Fibroblast of pulmonary artery (primary cell): Measurements from ENCODE around the gene SLC22A23.

Experiments used
- DNase-seq: peaks from one replicate; pipeline ENCODE4 v3.0.0-alpha.2; 2010; ENCODE audit warnings: low read depth
- H3K4me3 ChIP-seq: replicated peaks from 2 replicates; pipeline ENCODE4 v1.5.1; 2011; ENCODE audit warnings: low read depth, mild to moderate bottlenecking, control low read depth, low read length, moderate library complexity
- CTCF ChIP-seq: IDR thresholded peaks from 2 replicates; pipeline ENCODE4 v1.5.1; 2011; ENCODE audit warnings: mild to moderate bottlenecking, control low read depth, low read length, inconsistent platforms; ENCODE audit errors: missing control alignments

SLC22A23 gene

GRCh38 chr6:3272911-3273547 is 183.8 kb downstream of the SLC22A23 start:
- H3K4me3 ChIP-seq = no peak overlapping the region
- no peak for TF ChIP-seq CTCF
- DNase-seq = no peak

GRCh38 chr6:3271756-3272155 is 185.1 kb downstream of the SLC22A23 start:
- no peak for TF ChIP-seq CTCF
- no peak overlapping the region for H3K4me3 ChIP-seq
- no peak for DNase-seq

- no peak overlapping the region for H3K4me3 ChIP-seq
- no peak for TF ChIP-seq CTCF
- no peak for DNase-seq
Measured at GRCh38 chr6:3270258-3270657, 186.6 kb downstream of the SLC22A23 start.

GRCh38 chr6:3269281-3269975 is 187.4 kb downstream of the SLC22A23 start:
- DNase-seq = no peak
- TF ChIP-seq CTCF = no peak
- H3K4me3 ChIP-seq = no peak overlapping the region

GRCh38 chr6:3268680-3269079 is 188.2 kb downstream of the SLC22A23 start:
- no peak for TF ChIP-seq CTCF
- no peak for DNase-seq

GRCh38 chr6:3267162-3267561 is 189.7 kb downstream of the SLC22A23 start:
- no peak for DNase-seq
- no peak for TF ChIP-seq CTCF
- H3K4me3 ChIP-seq = no peak overlapping the region

More at GRCh38 chr6:3268680-3269079, 188.2 kb downstream of the SLC22A23 start:
- no peak overlapping the region for H3K4me3 ChIP-seq

- no peak overlapping the region for H3K4me3 ChIP-seq
- DNase-seq = no peak
- TF ChIP-seq CTCF = no peak
Measured at GRCh38 chr6:3266170-3266569, 190.7 kb downstream of the SLC22A23 start.
